Stimulated activated CD4-positive, alpha-beta T cell treated with anti-CD3 and anti-CD28 coated beads, Interleukin-4, amount 100 ng/mL, for 4 hours (primary cell): ENCODE data around the gene LILRA5.
"Not testable (repeated sequence)": the region's sequence is repeated elsewhere in the genome, so short reads cannot be mapped to it uniquely, and the experiment has no call there.

ENCODE experiments used
- DNase-seq, 2 experiments: peaks; one replicate each; pipeline ENCODE4 v3.0.0-alpha.2; 2020

LILRA5 gene

GRCh38 chr19:54333586-54334298, 20.8 kb upstream of the LILRA5 start:
- DNase-seq, result no peak

DNA sequence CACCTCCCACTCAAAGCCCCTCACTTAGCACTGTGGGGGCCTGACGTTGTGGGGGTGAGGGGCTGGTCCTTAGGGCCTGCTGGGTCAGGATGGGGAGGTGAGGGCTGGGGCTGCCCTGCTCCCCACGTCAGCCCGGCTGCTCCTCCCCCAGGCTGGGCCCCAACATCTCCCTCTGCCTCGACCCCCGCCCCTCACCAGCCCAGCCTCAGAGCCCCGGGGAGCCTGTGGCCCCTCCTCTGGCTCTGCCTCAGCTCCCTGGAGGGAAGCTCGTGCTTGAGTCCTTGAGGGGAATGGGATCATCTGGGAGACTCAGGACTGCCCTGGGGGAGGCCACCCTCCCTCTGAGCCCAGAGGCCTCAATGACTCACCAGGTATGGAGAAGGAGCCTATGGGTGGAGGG, 19.2 kb upstream of the LILRA5 start:
- DNase-seq, result no peak

- DNase-seq, result no peak
These were observed 18.7 kb upstream of the LILRA5 start for GRCh38 chr19:54331626-54332025.

DNA sequence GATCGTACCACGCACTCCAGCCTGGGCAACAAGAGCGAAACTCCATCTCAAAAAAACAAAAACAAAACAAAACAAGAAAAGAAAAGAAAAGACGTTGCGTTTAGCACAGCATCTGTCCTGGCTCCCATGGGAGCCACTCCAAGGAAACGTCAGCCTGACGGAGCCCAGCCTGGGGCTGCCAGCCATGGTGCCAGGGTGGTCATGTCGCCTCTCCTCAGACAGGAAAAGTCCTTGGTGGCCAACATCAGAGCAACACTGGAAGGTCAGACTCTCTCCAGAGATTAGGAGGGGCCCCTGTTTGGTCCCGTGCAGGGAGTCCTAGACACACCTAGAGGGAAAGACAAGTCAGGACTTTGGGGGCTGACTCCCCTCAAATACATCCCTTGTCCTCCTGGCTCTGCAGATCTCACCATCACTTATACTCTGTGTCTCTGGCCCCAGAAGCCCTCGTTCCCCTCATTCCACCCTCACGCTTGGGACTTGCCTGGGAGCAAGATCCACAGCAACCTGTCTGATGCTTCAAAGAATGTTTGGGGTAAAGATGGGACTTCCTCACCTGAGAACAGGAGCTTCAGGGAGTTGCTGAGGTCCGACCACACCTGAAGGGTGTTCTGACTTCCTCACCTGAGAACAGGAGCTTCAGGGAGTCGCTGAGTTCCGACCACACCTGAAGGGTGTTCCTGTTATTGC, 16.7 kb upstream of the LILRA5 start:
- no peak for DNase-seq

GRCh38 chr19:54328781-54329180, 15.8 kb upstream of the LILRA5 start:
- not testable (repeated sequence) for DNase-seq

DNA sequence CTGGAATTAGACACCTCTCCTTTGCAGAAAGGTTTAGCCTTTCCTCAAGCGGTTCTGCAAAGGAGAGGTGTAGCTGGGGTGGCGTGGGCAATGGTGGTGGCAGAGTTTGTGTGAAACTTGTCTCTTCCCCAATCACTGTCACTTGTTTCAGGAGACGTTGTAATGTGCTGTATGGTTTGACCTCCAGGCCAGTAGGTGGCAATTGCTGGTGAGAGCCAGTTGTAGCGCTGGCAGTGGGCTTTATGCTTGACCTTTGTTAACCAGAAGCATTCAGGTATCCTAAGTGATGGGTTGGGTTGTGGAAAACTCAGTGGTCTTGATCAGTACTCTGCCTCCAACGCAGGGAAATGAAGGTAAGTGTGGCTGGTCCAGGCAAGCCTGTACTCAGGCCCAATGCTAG, 12.7 kb upstream of the LILRA5 start:
- DNase-seq, result no peak

- DNase-seq, result peak; percentile 14 to 26
These were observed 12.2 kb upstream of the LILRA5 start for GRCh38 chr19:54325194-54325621.

GRCh38 chr19:54324071-54324470, 11.1 kb upstream of the LILRA5 start:
- DNase-seq, result no peak

GRCh38 chr19:54322934-54323333, 10.0 kb upstream of the LILRA5 start:
- DNase-seq, result not testable (repeated sequence)

GRCh38 chr19:54322295-54322694, 9.3 kb upstream of the LILRA5 start:
- DNase-seq, result not testable (repeated sequence)

DNA sequence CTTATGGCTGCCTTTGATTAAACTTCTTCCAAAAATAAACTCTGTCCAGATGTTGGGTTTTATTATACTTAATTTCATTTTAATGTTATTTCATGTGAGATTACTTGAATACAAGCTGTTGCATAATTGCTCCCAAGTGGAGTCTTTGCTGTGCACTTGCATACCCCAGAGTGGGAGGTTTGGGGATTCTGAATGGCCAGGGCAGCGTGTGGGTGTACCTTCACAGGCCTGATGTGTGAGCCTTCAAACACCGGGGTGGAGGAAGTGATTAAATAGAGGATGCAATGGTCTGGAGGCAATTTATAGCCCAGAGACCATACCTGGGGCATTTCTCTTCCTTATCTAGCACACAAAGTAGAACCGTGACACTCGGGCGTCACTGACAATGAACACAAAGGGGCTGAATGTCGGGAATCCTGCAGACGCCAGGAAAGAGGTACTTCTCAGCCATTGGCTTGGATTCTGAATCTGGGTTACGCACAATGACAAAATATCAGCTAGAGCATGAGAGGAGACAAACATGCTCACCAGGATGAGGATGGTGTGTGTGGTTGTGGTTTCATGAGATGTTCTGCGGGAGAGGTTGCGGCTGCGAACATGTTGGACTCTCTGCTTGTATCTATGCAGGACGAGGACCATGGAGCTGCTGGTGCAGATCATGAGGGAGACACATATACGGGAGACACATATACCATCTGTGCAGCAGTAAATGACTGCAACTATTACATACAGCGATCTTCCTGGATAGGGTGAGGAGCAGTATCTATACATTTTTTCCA, 7.1 kb upstream of the LILRA5 start:
- DNase-seq, result no peak

GRCh38 chr19:54319049-54319448, 6.1 kb upstream of the LILRA5 start:
- DNase-seq, result no peak

GRCh38 chr19:54317965-54318240, 4.9 kb upstream of the LILRA5 start:
- no peak for DNase-seq

DNA sequence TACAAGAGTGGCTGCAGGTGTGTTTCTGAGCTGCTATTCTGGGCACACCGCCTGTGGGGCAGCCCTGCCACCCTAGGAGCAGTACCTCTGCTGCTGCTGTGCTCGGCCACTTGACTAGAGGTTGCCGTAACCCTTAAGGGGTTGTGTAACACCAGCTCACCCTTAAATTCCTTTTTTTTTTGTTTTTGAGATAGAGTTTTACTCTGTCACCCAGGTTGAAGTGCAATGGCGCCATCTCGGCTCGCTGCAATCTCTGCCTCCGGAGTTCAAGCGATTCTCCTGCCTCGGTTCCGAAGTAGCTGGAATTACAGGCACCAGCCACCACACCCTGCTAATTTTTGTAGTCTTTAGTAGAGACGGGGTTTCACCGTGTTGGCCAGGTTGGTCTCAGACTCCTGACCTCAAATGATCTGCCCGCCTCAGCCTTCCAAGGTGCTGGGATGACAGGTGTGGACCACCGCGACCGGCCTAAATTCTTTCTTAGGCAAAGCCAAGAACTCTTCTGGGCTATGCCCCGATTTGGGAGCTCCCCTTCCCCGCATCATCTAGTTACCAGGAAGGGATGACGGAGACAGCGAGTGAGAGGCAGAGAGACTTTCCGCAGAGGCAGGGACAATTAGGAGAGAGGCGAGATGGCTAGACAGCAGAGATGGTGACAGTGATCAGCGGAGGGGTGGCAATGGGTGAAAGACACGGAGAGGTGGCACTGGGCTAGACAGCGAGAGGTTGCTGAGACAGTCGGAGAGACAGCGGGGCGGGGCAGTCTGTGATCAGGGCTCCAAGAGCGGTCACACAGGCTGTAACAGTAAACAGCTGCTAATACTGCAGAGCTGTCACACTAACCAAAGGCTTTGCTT, 4.4 kb upstream of the LILRA5 start:
- DNase-seq, result no peak

- no peak for DNase-seq
These were observed 3.8 kb upstream of the LILRA5 start for GRCh38 chr19:54316746-54317107.

DNA sequence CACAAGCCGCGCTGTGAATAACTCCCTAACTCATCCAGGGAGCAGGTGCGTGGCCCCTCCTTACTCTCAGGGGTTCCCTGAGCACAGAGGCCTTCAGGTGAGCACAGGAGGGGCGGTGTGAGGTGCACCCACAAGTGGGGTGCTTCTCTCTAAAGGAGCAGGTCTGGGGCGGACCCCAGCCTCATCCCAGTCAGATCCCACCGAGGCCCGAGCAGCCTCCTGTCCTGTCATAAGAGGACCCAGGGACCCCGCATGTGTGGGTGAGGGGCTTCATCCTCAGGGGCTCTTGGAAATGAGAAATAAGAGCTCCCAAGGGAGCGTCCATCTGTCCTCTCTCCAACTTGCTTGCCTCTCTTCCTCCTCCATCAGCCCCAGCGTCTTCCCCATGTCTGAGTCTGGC, 3.0 kb upstream of the LILRA5 start:
- DNase-seq, result no peak

- DNase-seq, result no peak
These were observed 955 bp downstream of the LILRA5 start for GRCh38 chr19:54312011-54312410.

GRCh38 chr19:54311486-54311885, 1.5 kb downstream of the LILRA5 start:
- DNase-seq, result no peak

DNA sequence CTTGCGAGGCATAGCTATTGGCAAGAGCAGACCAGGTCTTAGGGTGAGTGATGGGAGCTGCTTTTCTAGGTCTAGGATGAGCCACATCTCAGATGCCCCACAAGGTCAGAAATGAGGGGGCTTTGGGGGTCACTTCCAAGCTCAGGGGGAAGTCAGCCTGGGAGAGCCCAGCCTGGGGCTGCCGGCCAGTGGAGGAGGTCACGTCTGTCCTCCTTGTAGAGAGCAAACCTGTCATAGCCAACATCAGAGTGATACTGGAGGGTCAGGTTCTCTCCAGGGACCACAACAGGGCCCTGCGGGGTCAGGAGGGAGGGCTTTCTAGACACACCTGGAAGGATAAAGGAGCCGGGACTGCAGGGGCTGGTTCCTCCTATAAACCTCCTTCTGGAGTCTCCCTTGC, 2.4 kb downstream of the LILRA5 start:
- DNase-seq, result no peak

- no peak for DNase-seq
These were observed 3.2 kb downstream of the LILRA5 start for GRCh38 chr19:54309811-54310210.

GRCh38 chr19:54307389-54308020, 5.5 kb downstream of the LILRA5 start:
- no peak for DNase-seq

DNA sequence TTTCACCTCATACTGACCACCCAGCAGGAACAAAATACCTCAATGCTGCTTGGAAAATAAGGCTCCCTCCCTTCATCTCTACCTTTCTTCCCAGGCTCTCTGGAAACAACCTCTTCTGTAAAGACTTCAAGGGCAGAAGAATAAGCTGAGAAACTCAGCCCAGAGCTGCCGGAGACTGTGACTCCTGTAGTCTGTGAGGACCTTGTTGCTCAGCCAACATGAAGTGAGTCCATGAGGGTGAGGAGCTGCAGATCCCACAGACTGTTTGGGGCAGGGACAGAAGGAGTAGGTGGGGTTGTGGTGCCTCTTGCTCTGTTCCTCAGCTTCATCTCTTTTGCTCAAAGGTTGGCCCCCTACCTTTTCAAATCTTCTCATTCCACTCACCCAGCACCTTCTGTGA, 7.8 kb downstream of the LILRA5 start:
- no peak for DNase-seq

GRCh38 chr19:54302257-54302656, 10.7 kb downstream of the LILRA5 start:
- no peak for DNase-seq
